Measurements from ENCODE around the gene KRTAP5-1. TPM values are rescaled to one million over a fixed set of nuclear protein-coding genes. Genes with fewer than 3 reads are reported as not detected.

Gene KRTAP5-1
- total RNA-seq, 4 donors from 2014 or later: not detected

DNA sequence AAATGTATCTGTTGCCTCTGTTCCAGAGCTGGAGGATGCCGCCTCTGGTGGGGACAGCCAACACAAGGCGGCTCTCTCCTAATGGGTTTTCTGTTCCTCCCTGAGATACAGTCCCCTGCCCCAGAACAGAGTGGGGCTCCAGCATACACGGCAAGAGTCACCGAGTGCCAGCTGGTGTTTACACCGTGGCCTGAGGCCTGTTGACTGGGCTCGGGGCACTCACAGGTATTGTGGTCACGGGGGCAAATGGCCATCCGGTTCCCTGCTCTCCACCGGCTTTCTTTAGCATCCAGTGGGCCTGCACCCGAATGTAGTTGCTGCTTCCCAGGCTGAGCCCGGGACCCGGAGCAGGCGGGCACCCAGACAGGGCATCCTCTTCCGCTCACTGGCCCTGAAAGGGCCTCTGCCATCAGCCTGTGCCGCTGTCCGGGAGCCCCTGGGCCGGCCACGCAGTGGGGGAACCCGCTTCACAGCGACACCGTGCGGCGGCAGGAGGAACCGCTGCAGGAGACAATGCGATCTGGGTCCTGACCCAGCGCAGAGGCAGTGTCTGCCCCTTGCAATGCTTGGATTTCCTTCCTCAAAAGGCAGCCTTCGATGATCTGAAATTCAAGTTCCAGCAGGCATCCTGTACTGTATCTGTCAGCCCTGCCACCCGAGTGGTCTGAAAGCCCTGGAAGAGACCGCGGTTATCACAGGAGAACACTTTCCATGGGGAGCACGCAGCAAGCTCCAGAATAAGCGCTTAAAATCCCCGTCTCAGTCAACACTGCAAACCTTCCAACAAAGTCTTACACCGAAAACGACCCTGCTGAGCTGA is 43.6 kb upstream of the KRTAP5-1 start:
- ATAC-seq (ENCODE audit: low FRiP score) (no peak), DNase-seq (ENCODE audit: low spot score) (no peak)
- TF ChIP-seq, protein P1, sequence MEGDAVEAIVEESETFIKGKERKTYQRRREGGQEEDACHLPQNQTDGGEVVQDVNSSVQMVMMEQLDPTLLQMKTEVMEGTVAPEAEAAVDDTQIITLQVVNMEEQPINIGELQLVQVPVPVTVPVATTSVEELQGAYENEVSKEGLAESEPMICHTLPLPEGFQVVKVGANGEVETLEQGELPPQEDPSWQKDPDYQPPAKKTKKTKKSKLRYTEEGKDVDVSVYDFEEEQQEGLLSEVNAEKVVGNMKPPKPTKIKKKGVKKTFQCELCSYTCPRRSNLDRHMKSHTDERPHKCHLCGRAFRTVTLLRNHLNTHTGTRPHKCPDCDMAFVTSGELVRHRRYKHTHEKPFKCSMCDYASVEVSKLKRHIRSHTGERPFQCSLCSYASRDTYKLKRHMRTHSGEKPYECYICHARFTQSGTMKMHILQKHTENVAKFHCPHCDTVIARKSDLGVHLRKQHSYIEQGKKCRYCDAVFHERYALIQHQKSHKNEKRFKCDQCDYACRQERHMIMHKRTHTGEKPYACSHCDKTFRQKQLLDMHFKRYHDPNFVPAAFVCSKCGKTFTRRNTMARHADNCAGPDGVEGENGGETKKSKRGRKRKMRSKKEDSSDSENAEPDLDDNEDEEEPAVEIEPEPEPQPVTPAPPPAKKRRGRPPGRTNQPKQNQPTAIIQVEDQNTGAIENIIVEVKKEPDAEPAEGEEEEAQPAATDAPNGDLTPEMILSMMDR (IDR thresholded peaks at IDR 0.05): no peak

DNA sequence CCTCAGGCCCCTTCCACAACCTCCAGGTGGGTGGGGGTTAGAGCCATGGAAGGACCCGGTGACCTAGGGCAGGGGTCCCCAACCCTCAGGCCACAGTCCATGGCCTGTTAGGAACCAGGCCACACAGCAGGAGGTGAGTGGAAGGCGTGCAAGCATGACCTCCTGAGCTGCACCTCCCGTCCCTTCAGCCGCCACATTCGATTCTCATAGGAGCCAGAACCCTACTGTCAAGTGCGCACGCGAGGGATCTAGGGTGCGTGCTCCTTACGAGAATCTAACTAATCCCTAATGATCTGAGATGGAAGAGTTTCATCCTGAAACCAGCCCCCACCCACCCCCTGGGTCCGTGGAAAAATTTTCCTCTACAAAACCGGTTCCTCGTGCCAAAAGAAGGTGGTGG is 40.5 kb upstream of the KRTAP5-1 start:
- TF ChIP-seq, protein P1 (IDR thresholded peaks at IDR 0.05): no peak
- no peak for DNase-seq (ENCODE audit: low spot score)
- ATAC-seq (ENCODE audit: low FRiP score): no peak

DNA sequence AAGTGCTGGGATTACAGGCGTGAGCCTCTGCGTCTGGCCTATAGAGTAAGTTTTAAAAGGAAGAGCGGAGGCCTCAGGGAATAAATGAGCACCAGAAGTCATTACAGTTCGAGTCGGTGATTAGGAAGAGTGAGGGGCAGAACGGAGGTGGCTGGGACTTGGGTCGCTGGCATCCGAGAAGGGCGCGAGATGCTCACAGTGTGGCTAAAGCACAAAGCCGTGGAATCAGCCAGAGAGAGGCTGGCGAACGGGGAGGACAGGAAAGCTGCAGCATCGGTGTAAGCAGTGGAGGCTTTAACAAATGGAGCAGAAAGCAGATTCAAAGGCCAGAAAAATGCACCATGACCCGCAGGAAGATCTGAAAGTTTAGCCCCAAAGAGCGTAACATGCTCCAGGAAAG is 39.5 kb upstream of the KRTAP5-1 start:
- DNase-seq (ENCODE audit: low spot score): no peak
- no peak for ATAC-seq (ENCODE audit: low FRiP score)
- TF ChIP-seq, protein P1 (IDR thresholded peaks at IDR 0.05): no peak

DNA sequence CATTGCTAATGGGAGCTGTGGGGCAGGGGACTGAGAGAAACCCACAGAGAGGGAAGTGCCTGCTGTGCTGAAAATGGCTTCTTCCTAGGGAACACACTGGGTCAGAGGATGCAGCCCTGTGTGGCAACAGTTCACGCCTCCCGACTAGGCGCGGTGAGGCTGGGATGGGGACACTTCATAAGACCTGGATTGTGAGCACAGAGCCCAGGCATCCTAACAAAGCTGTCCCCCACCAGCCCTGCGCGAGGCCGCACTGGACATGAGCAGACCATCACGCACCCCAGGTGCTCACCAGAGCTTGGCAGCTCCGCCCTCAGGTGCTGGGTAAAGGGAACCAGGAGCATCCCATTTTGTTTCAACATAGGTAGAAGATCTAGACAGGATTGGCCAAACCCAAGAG is 38.6 kb upstream of the KRTAP5-1 start:
- no peak for ATAC-seq (ENCODE audit: low FRiP score)
- no peak for DNase-seq (ENCODE audit: low spot score)
- TF ChIP-seq, protein P1 (IDR thresholded peaks at IDR 0.05): no peak

DNA sequence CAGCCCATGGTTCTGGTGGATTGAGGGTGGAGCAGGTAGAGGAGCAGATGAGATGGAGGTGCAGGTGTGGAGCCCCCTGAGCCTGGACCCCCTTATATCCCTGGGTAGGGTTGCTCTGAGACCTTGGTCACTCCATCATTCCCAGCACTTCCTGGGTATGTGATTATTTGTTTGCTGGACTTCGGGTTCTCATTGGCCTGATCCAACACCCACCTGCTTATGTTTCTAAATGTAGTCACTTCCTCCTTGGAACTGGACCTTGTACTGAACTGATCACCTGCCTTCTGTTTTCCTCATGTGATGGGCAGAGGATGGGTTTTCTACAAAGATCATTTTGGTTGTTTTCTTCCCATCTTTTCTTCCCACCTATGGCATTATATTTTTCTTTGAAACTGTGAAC is 37.0 kb upstream of the KRTAP5-1 start, which contains the start of gene KRTAP5-4:
Gene KRTAP5-4 (minus strand): TSS at position 53 of the 400 bp plus-strand sequence. CDS start 45 bp downstream, at position 8.
- ATAC-seq (ENCODE audit: low FRiP score) (no peak), DNase-seq (ENCODE audit: low spot score) (no peak)
- TF ChIP-seq, protein P1 (IDR thresholded peaks at IDR 0.05): no peak

DNA sequence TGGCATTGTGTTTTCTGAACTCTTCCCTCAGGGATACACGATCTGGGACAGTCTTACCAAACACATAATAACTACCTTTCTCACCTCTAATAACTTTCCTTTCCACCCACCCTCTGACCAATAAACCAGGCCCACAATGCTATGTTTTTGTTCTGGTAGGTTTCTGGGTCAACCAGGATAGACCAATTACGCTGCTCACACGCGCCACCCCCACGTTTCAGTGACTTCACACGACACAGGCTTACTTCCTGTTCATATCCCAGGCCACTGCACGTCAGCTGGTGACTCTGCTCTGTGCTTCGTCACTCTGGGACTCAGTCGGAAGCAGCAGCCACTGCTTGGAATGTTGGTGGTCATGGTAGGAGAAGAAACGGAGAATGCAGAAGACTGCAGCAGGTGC is 34.4 kb upstream of the KRTAP5-1 start:
- no peak for ATAC-seq (ENCODE audit: low FRiP score)
- DNase-seq (ENCODE audit: low spot score): no peak
- TF ChIP-seq, protein P1 (IDR thresholded peaks at IDR 0.05): no peak

DNA sequence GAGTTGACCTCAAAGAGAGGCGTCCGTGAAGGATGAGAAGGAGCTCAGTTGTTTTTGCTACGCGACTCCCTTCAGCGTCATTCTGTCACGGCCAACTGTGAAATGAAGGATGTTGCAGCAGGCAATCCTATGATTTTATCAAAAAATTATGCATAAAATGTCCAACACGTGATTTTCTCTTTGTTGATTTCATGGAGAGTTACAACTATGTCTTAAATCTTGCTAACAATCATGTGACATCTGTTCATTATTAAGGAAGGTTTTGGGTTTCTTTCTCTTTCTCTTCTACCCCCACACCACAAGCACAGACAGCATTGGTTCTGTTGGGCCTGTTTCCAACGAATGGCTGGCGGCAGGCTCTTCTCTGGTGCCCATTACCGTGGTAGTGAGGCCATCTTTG is 33.1 kb upstream of the KRTAP5-1 start:
- ATAC-seq (ENCODE audit: low FRiP score) (no peak), DNase-seq (ENCODE audit: low spot score) (no peak)
- TF ChIP-seq, protein P1 (IDR thresholded peaks at IDR 0.05): no peak

Data from omental fat pad (tissue), 4 donors.